LoVo (cell line): ENCODE results near the gene PXDC1.
"Not testable (repeated sequence)": the region's sequence is repeated elsewhere in the genome, so short reads cannot be mapped to it uniquely, and the experiment has no call there.

Source experiments
- DNase-seq: peaks from one replicate; pipeline ENCODE4 v3.0.0-alpha.2; 2016; ENCODE audit warnings: low spot score

The PXDC1 gene

DNA sequence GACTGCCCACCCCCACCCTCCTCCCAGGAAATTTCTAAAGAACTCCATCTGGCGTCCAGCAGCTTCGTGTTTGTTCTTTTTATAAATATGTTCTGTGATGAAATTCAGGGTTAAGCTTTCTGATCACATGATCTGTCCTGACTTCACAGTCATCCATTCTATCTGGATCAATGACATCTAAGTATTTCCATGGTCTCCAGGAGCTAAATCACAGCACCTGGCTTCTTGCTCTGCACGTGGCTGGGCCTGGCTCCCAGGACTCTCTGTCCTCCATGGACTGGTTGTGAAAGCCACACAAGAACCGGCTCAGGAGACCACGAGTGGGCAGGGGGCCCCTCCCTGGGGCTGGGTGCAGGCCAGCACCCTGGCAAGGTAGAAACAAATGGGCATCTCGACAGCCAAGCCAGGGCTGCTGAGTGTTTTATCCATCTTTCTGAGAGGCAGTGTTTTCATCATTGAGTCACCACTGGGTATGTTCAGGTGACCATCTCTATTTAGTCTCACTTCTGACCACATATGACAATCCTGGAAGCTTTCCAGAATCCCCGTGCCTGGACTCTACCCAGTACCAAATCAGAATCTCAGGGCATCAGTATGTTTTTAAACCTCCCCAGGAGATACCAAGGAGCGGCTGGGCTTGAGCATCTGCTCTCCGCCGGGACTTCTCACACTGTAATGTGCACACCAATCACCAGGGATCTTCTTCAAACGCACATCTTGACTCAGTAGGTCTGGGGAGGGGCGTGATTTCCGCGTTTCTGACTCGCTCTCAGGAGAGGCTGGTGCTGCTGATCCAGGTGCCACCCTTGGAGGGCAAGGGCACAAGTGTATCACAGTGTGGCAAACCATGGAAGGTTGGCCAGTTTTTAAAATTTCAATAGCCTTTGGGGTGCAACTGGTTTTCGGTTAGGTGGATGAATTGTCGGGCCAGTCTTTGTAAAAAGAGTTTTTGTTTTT is 31.6 kb upstream of the PXDC1 start:
- no peak for DNase-seq

- DNase-seq: no peak
Observed at GRCh38 chr6:3781504-3781903, 30.0 kb upstream of the PXDC1 start.

DNA sequence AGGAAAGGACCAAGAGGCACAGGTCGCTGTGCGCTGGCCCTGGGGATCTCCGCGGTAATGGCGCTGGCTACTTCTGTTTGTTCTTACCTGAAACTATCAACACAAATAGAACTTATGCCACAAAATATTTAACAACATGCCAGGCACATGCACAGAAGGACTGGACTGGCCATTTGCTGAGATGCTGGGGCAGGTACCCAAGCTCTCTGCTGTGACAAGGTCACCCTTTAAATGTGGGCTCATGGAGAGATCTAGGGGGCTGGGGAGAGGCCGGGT is 28.0 kb upstream of the PXDC1 start:
- no peak for DNase-seq

GRCh38 chr6:3778701-3779573 is 27.4 kb upstream of the PXDC1 start:
- DNase-seq: no peak

GRCh38 chr6:3777730-3778461 is 26.4 kb upstream of the PXDC1 start:
- no peak for DNase-seq

DNA sequence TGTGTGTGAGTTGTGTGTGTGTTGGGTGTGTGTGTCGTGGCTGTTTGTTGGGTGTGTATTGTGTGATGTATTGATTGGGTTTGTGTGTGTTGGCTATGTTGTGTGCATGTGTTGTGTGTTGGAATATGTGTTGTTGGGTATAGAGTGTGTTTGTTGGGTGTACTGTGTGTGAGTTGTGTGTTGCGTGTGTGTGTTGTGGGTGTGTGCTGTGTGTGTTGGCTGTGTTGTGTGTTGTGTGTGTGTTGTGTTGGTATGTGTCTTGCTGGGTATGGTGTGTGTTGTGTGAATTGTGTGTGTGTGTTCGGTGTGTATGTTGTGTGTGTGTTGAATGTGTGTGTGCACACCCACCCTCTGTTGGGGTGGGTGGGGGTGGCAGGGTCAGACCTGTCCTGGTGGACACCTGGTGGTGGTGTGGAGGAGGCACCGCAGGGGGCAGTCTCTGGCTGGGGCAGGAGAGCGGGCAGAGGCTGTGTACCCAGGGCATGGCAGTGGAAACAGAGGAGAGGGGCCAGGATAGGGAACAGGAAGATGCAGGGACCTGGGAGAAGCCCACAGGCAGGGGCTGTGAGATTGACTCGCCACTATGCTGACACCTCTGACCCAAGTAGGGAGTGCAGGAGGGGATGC is 25.5 kb upstream of the PXDC1 start:
- no peak for DNase-seq

GRCh38 chr6:3775847-3776246 is 24.3 kb upstream of the PXDC1 start:
- DNase-seq: no peak

DNA sequence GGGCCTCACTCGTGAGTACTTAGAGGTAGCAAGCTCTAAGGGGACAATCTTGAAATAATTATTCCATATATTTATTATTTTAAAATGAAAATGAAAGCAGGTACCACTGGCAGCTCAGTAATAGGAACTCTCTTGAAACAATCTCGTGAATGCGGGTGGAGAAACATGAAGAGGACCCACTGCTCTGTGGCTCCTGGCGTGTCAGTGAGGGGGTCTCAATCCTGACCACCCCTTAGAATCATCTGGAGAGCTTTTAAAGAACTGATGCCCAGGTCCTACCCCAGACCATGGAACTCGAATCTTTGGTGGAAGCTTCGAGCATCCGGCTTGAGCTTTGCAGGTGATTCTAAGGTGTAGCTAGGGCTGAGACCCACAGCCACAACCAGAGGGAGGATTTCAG is 23.9 kb upstream of the PXDC1 start:
- no peak for DNase-seq

GRCh38 chr6:3773678-3774298 is 22.3 kb upstream of the PXDC1 start:
- no peak for DNase-seq

GRCh38 chr6:3772127-3772999 is 20.9 kb upstream of the PXDC1 start:
- DNase-seq: not testable (repeated sequence)

DNA sequence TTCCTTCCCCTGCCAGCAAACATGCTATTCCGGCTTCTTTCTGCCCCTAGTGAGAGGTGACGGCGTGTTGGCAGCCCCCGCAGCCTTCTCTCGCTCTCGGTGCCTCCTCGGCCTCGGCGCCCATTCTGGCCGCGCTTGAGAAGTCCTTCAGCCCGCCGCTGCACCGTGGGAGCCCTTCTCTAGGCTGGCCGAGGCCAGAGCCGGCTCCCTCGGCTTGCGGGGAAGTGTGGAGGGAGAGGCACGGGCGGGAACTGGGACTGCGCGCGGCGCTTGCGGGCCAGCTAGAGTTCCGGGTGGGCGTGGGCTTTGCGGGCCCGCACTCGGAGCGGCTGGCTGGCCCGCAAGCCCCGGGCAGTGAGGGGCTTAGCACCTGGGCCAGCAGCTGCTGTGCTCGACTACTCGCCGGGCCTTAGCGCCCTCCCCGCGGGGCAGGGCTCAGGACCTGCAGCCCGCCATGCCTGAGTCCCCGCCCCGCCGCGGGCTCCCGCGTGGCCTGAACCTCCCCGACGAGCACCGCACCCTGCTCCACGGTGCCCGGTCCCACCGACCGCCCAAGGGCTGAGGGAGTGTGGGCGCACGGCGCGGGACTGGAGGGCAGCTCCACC is 20.0 kb upstream of the PXDC1 start:
- no peak for DNase-seq

- no peak for DNase-seq
Observed at GRCh38 chr6:3770023-3770720, 18.7 kb upstream of the PXDC1 start.

DNA sequence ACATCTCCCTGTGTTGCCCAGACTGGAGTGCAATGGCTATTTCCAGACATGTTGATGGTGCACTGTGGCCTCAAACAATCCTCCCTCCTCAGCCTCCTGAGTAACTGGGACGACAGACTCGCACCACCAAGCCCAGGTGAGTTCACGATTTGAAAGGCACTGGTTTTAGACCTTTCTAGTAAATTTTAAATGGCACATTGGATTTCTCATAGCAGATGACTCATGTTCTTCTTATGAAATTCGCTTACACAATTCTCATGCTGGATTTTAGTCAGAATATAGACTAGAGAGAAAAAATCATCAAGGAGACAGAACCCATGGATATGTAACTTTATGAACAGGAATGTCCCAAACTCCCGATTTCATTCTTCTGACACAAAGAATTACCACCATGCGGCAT is 18.1 kb upstream of the PXDC1 start:
- no peak for DNase-seq

GRCh38 chr6:3768502-3768901 is 17.0 kb upstream of the PXDC1 start:
- no peak for DNase-seq

- not testable (repeated sequence) for DNase-seq
Observed at GRCh38 chr6:3767483-3767882, 16.0 kb upstream of the PXDC1 start.

DNA sequence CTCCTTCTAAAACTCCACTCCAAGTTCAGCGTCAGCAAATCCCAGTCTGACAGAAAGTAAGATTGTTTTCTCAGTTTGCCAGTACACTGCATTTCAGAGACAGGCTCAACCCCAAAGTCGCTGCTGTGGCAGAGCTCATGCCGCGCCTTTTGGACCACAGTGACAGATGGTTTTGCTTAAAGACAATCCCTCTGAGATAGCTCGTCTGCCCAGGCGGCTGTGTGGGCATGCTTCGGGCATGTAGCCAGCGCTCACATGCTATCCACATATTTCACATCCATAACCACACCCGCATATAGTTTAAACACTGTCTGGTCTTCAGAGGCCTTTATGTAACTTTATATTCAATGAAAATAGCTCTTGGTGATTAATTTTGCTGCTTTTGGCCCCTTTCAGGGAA is 14.7 kb upstream of the PXDC1 start:
- DNase-seq: no peak

- no peak for DNase-seq
Observed at GRCh38 chr6:3765415-3765814, 13.9 kb upstream of the PXDC1 start.

- DNase-seq: no peak
Observed at GRCh38 chr6:3764516-3765335, 13.2 kb upstream of the PXDC1 start.

GRCh38 chr6:3762852-3763251 is 11.3 kb upstream of the PXDC1 start:
- no peak for DNase-seq
